Activated CD4-positive, alpha-beta T cell treated with anti-CD3 and anti-CD28 coated beads for 1 hour (primary cell): Measurements from ENCODE around the gene EYA3.

ENCODE experiments used
- DNase-seq: peaks from one replicate; pipeline ENCODE4 v3.0.0-alpha.2; 2020

EYA3 gene

GRCh38 chr1:28112388-28113241 is 24.2 kb upstream of the EYA3 start:
- DNase-seq = no peak

GRCh38 chr1:28111157-28111556 is 22.7 kb upstream of the EYA3 start:
- DNase-seq = no peak

- no peak for DNase-seq
Observed at GRCh38 chr1:28110555-28110954, 22.1 kb upstream of the EYA3 start.

- no peak for DNase-seq
Observed at GRCh38 chr1:28109639-28110038, 21.2 kb upstream of the EYA3 start.

- no peak for DNase-seq
Observed at GRCh38 chr1:28108001-28108400, 19.6 kb upstream of the EYA3 start.

GRCh38 chr1:28104866-28105467 is 16.6 kb upstream of the EYA3 start:
- no peak for DNase-seq

- DNase-seq = no peak
Observed at GRCh38 chr1:28102189-28102588, 13.8 kb upstream of the EYA3 start.

GRCh38 chr1:28099050-28099769 is 10.8 kb upstream of the EYA3 start:
- no peak for DNase-seq

GRCh38 chr1:28097100-28097472 is 8.7 kb upstream of the EYA3 start:
- no peak for DNase-seq

GRCh38 chr1:28096210-28097099 is 8.0 kb upstream of the EYA3 start:
- DNase-seq = no peak

GRCh38 chr1:28091043-28091781 is 2.8 kb upstream of the EYA3 start:
- peak; percentile 63 for DNase-seq

- DNase-seq = no peak
Observed at GRCh38 chr1:28087614-28088167, 719 bp downstream of the EYA3 start.

- no peak for DNase-seq
Observed at GRCh38 chr1:28086651-28087050, 1.8 kb downstream of the EYA3 start.

GRCh38 chr1:28085129-28085528 is 3.3 kb downstream of the EYA3 start:
- DNase-seq = no peak

- no peak for DNase-seq
Observed at GRCh38 chr1:28083876-28084275, 4.5 kb downstream of the EYA3 start.

- DNase-seq = no peak
Observed at GRCh38 chr1:28078680-28079626, 9.5 kb downstream of the EYA3 start.

- no peak for DNase-seq
Observed at GRCh38 chr1:28078262-28078661, 10.1 kb downstream of the EYA3 start.

GRCh38 chr1:28074892-28075511 is 13.4 kb downstream of the EYA3 start:
- DNase-seq = no peak

GRCh38 chr1:28073867-28074266 is 14.5 kb downstream of the EYA3 start:
- no peak for DNase-seq

- DNase-seq = no peak
Observed at GRCh38 chr1:28071813-28072212, 16.6 kb downstream of the EYA3 start.
